IMR-90 (cell line): Measurements from ENCODE around the gene SNX11. TPM values are rescaled to one million over a fixed set of nuclear protein-coding genes. Genes with fewer than 3 reads are reported as not detected.

Experiments used
- ATAC-seq: fragments of 200-7000 bp; cut with Tn5 transposase; 2 replicates; pipeline ENCODE4 v1.9.1; 2020; ENCODE audit warnings: low read depth, mild to moderate bottlenecking, moderate library complexity
- BruUV-seq: library from RNA; stranded (reverse); fragments of 400-500 nt; replicated peaks from 2 replicates; lab custom pipeline; 2021; lab: Mats Ljungman, UMichigan
- CTCF ChIA-PET: fragments of 300-600 bp; formaldehyde crosslinking; extraction: SDS; loops from one replicate; lab custom pipeline; 2021; ENCODE audit warnings: antibody characterized with exemption; lab: Yijun Ruan, JAX
- POLR2A ChIA-PET: fragments of 300-600 bp; sonication (Branson Sonifier 250); formaldehyde crosslinking; loops from one replicate; lab custom pipeline; 2022; ENCODE audit warnings: antibody characterized with exemption; ENCODE audit not compliant: unreplicated experiment; lab: Charles Lee
- DNase-seq: peaks from one replicate; pipeline ENCODE4 v3.0.0; 2013
- H2AFZ ChIP-seq: replicated peaks from 2 replicates; pipeline ENCODE3; 2013; ENCODE audit warnings: low read length, mild to moderate bottlenecking; ENCODE audit not compliant: poor library complexity
- H2AK5ac ChIP-seq: 2 replicates; pipeline ENCODE4 v1.6.1; 2013; ENCODE audit warnings: low read depth, low read length, inconsistent platforms
- H2AK9ac ChIP-seq: replicated peaks from 2 replicates; pipeline ENCODE3; 2013; ENCODE audit warnings: mild to moderate bottlenecking, low read depth, low read length, moderate library complexity; ENCODE audit not compliant: poor library complexity
- H2BK120ac ChIP-seq: 2 replicates; pipeline ENCODE4 v1.6.1; 2013; ENCODE audit warnings: low read depth, low read length, inconsistent platforms
- H2BK15ac ChIP-seq: 3 replicates; pipeline ENCODE4 v1.6.1; 2013; ENCODE audit warnings: low read depth, low read length, inconsistent platforms
- H2BK20ac ChIP-seq: 2 replicates; pipeline ENCODE4 v1.6.1; 2013; ENCODE audit warnings: low read depth, mild to moderate bottlenecking, inconsistent platforms, low read length, moderate library complexity
- H2BK5ac ChIP-seq: 2 replicates; pipeline ENCODE4 v1.6.1; 2013; ENCODE audit warnings: mild to moderate bottlenecking, low read depth, low read length, inconsistent platforms; ENCODE audit not compliant: poor library complexity, severe bottlenecking
- H3K14ac ChIP-seq: replicated peaks from 2 replicates; pipeline ENCODE4 v1.6.1; 2013; ENCODE audit warnings: low read depth, low read length, inconsistent platforms
- H3K18ac ChIP-seq: 2 replicates; pipeline ENCODE4 v1.6.1; 2013; ENCODE audit warnings: low read depth, low read length, control low read depth
- H3K23ac ChIP-seq: 2 replicates; pipeline ENCODE4 v1.6.1; 2013; ENCODE audit warnings: low read depth, low read length, inconsistent platforms
- H3K27ac ChIP-seq: 2 replicates; pipeline ENCODE4 v1.5.1; 2013; ENCODE audit warnings: mild to moderate bottlenecking, control low read depth, low read length; ENCODE audit not compliant: insufficient read depth
- H3K27me3 ChIP-seq: 2 replicates; pipeline ENCODE4 v1.6.1; 2013; ENCODE audit warnings: low read length; ENCODE audit not compliant: control insufficient read depth, insufficient read depth
- H3K36me3 ChIP-seq: 2 replicates; pipeline ENCODE4 v1.6.1; 2013; ENCODE audit warnings: low read length, mixed read lengths; ENCODE audit not compliant: control insufficient read depth, insufficient read depth
- H3K4ac ChIP-seq: 2 replicates; pipeline ENCODE4 v1.6.1; 2013; ENCODE audit warnings: low read depth, low read length, inconsistent platforms
- H3K4me1 ChIP-seq: 2 replicates; pipeline ENCODE4 v1.6.1; 2013; ENCODE audit warnings: low read length, mixed read lengths; ENCODE audit not compliant: control insufficient read depth, insufficient read depth
- H3K4me2 ChIP-seq: 2 replicates; pipeline ENCODE4 v1.6.1; 2013; ENCODE audit warnings: low read depth, mild to moderate bottlenecking, control low read depth, low read length, moderate library complexity
- H3K4me3 ChIP-seq: 2 replicates; pipeline ENCODE4 v1.5.1; 2013; ENCODE audit warnings: low read depth, mild to moderate bottlenecking, control low read depth, low read length, moderate library complexity; ENCODE audit not compliant: insufficient read depth
- H3K56ac ChIP-seq: 2 replicates; pipeline ENCODE4 v1.6.1; 2013; ENCODE audit warnings: low read length, inconsistent platforms; ENCODE audit not compliant: insufficient read depth; ENCODE audit errors: extremely low read depth
- H3K79me1 ChIP-seq, 2 experiments: 2 replicates each; pipeline ENCODE4 v1.6.1; 2013; ENCODE audit warnings: low read length in 2 of 2, inconsistent platforms in 1 of 2, low read depth in 1 of 2
- H3K9ac ChIP-seq: 2 replicates; pipeline ENCODE4 v1.6.1; 2013; ENCODE audit warnings: low read depth, low read length, control low read depth
- H3K9me1 ChIP-seq: 2 replicates; pipeline ENCODE4 v1.6.1; 2013; ENCODE audit warnings: low read length, inconsistent platforms; ENCODE audit not compliant: insufficient read depth
- H3K9me3 ChIP-seq: 2 replicates; pipeline ENCODE4 v1.6.1; 2013; ENCODE audit warnings: low read length; ENCODE audit not compliant: control insufficient read depth, insufficient read depth
- H4K20me1 ChIP-seq: 2 replicates; pipeline ENCODE4 v1.6.1; 2013; ENCODE audit warnings: low read length, inconsistent platforms; ENCODE audit not compliant: insufficient read depth
- H4K5ac ChIP-seq: 2 replicates; pipeline ENCODE4 v1.6.1; 2013; ENCODE audit warnings: mild to moderate bottlenecking, low read depth, low read length, control low read depth
- H4K8ac ChIP-seq, 2 experiments: 2 replicates each; pipeline ENCODE4 v1.6.1; 2013; ENCODE audit warnings: low read depth in 2 of 2, low read length in 2 of 2, control low read depth in 1 of 2, inconsistent platforms in 1 of 2
- H4K91ac ChIP-seq: 2 replicates; pipeline ENCODE4 v1.6.1; 2013; ENCODE audit warnings: low read depth, low read length, inconsistent platforms; ENCODE audit not compliant: insufficient read depth
- BHLHE40 ChIP-seq: fragments of 150-350 bp; IDR thresholded peaks from 2 replicates; pipeline ENCODE4 v1.6.1; 2016; ENCODE audit warnings: mild to moderate bottlenecking, low read depth, low read length
- CEBPB ChIP-seq: IDR thresholded peaks from 2 replicates; pipeline ENCODE4 v1.6.1; 2012; ENCODE audit warnings: low read depth, low read length, improper control_type of control experiment
- CHD1 ChIP-seq: IDR thresholded peaks from 2 replicates; pipeline ENCODE4 v1.6.1; 2012; ENCODE audit warnings: low read depth, low read length, improper control_type of control experiment
- ELK1 ChIP-seq: fragments of 150-350 bp; IDR thresholded peaks from 2 replicates; pipeline ENCODE4 v1.6.1; 2016; ENCODE audit warnings: low read depth, mild to moderate bottlenecking, low read length, moderate library complexity, borderline replicate concordance
- NFE2L2 ChIP-seq: fragments of 150-350 bp; IDR thresholded peaks from 2 replicates; pipeline ENCODE4 v1.6.1; 2016; ENCODE audit warnings: low read depth, mild to moderate bottlenecking, low read length
- POLR2A ChIP-seq: IDR thresholded peaks from 2 replicates; pipeline ENCODE4 v1.6.1; 2012; ENCODE audit warnings: mild to moderate bottlenecking, low read depth, low read length
- RCOR1 ChIP-seq: IDR thresholded peaks from 2 replicates; pipeline ENCODE4 v1.6.1; 2012; ENCODE audit warnings: mild to moderate bottlenecking, low read length, improper control_type of control experiment; ENCODE audit not compliant: insufficient replicate concordance
- SMC3 ChIP-seq: fragments of 150-350 bp; IDR thresholded peaks from 2 replicates; pipeline ENCODE4 v1.6.1; 2016; ENCODE audit warnings: low read depth, mild to moderate bottlenecking, antibody characterized with exemption, low read length, moderate library complexity
- WGBS, 2 experiments: methylation state at CpG; one replicate each; pipeline versions ENCODE4 v1.1.5 to v1.1.7; 2013; ENCODE audit warnings: missing lambda C conversion rate in 2 of 2; ENCODE audit not compliant: insufficient read length in 1 of 2; ENCODE audit errors: extremely low coverage in 2 of 2; 5-methylcytosine and 5-hydroxymethylcytosine counted together
- dilution Hi-C: fragments of 300-500 bp; cut with HindIII; formaldehyde crosslinking; loops from one replicate; pipeline ENCODE4 v1.14.3; 2018; ENCODE audit warnings: low sequenced_read_pairs; ENCODE audit not compliant: unreplicated experiment
- in situ Hi-C: fragments of 300-500 bp; cut with MboI; formaldehyde crosslinking; loops from 3 replicates; pipeline ENCODE4 v1.14.3; 2019; ENCODE audit warnings: low sequenced_read_pairs, inconsistent platforms, mixed read lengths
- intact Hi-C: fragments of 100-400 bp; cut with micrococcal nuclease; formaldehyde crosslinking; loops from 2 replicates; pipeline ENCODE4 v1.10.0; 2022
- polyA plus RNA-seq, 3 experiments: library from polyadenylated mRNA; depleted of rRNA; stranded (reverse); fragments of >200 nt; gene quantifications; 2 replicates each; pipeline ENCODE4 v1.2.3, GENCODE V29; 2012; ENCODE audit warnings: low replicate concordance in 1 of 3
- total RNA-seq: library from RNA; depleted of rRNA; stranded (reverse); fragments of >200 nt; gene quantifications from 2 replicates; pipeline ENCODE4 v1.2.3, GENCODE V29; 2012

The SNX11 gene
- total and polyA plus RNA-seq, 2 of the 4 experiments (the other 2 are of a cell fraction) = 14.7 to 16.9 TPM

GRCh38 chr17:48148854-48149786 lies 41.6 kb downstream of the SNX11 start:
- intact Hi-C loops (no loop called here), dilution Hi-C loops (no loop called here), in situ Hi-C loops (no loop called here)
- H3K18ac ChIP-seq = no peak overlapping the region
- H4K91ac ChIP-seq = no peak overlapping the region
- no peak overlapping the region for H3K27ac ChIP-seq
- H3K4me2 ChIP-seq = no peak overlapping the region
- no peak for ATAC-seq
- POLR2A ChIA-PET = no interaction called here
- TF ChIP-seq NFE2L2 (no peak), CEBPB (no peak), BHLHE40 (no peak), CHD1 (no peak), POLR2A (no peak), RCOR1 (no peak), SMC3 (no peak), ELK1 (no peak)
- H3K23ac ChIP-seq = no peak overlapping the region
- no peak overlapping the region for H3K9ac ChIP-seq
- BruUV-seq = no TSS peak
- H2BK20ac ChIP-seq = no peak overlapping the region
- H3K9me1 ChIP-seq = no peaks in the 10 kb centered on the region
- no peak overlapping the region for H2BK15ac ChIP-seq
- no peak overlapping the region for H4K8ac ChIP-seq
- H4K5ac ChIP-seq = no peak overlapping the region
- no peak overlapping the region for H3K14ac ChIP-seq
- no CpG with 5 or more reads among the region's 16 CpGs for WGBS, 2 experiments
- H2AK5ac ChIP-seq = no peak overlapping the region
- H3K4me1 ChIP-seq = no peaks in the 10 kb centered on the region
- no peak overlapping the region for H2BK5ac ChIP-seq
- no peak overlapping the region for H2BK120ac ChIP-seq
- H2AK9ac ChIP-seq = no peak overlapping the region
- no peak overlapping the region for H3K4me3 ChIP-seq
- peaks cover 82% of the 10 kb centered on the region for H3K27me3 ChIP-seq
- H3K36me3 ChIP-seq = no peaks in the 10 kb centered on the region
- no peaks in the 10 kb centered on the region for H3K79me1 ChIP-seq
- H2AFZ ChIP-seq = no peak overlapping the region
- no peak overlapping the region for H3K56ac ChIP-seq
- H3K4ac ChIP-seq = no peak overlapping the region
- no peak for DNase-seq
- CTCF ChIA-PET = interaction anchor here (1.1 kb wide), 1 partner anchor 17 kb away, joined by 3 read pairs; no protein-coding TSS in a partner anchor
- H4K20me1 ChIP-seq = 0 out of 2 replicates have a peak, but pooled peaks cover 3% of the 10 kb centered on the region
- H3K9me3 ChIP-seq = no peaks in the 10 kb centered on the region; the same call in 1 of the 2 replicates
